GM19238 (cell line): ENCODE results near the gene RHBDD3.
A peak's percentile ranks its signal among the peaks of the same experiment; 100 is the strongest.

Source experiments
- DNase-seq: peaks from one replicate; pipeline ENCODE4 v3.0.0; 2011; ENCODE audit warnings: low spot score; ENCODE audit not compliant: insufficient read length

Gene RHBDD3

GRCh38 chr22:29267858-29268510 lies at the start of gene RHBDD3, which contains the start of gene EWSR1:
TSS of gene RHBDD3 (minus strand) at chr22:29267981. CDS start at chr22:29265626, 2,355 bp downstream.
TSS of gene EWSR1 (plus strand) at chr22:29268268. CDS start at chr22:29268337, 69 bp downstream.
- peak; percentile 87 for DNase-seq

- DNase-seq, result no peak
Measured at GRCh38 chr22:29316141-29316828, 48.5 kb upstream of the RHBDD3 start.

GRCh38 chr22:29315286-29316140 lies 47.7 kb upstream of the RHBDD3 start, which contains the start of gene RASL10A:
TSS of gene RASL10A (minus strand) at chr22:29315697. CDS start at chr22:29315246, 451 bp downstream.
- DNase-seq, result no peak

- DNase-seq, result no peak
Measured at GRCh38 chr22:29314537-29315285, 46.9 kb upstream of the RHBDD3 start.

- no peak for DNase-seq
Measured at GRCh38 chr22:29313576-29314466, 46.0 kb upstream of the RHBDD3 start.

- no peak for DNase-seq
Measured at GRCh38 chr22:29313126-29313575, 45.4 kb upstream of the RHBDD3 start.

GRCh38 chr22:29312218-29313125 lies 44.7 kb upstream of the RHBDD3 start:
- DNase-seq, result no peak

GRCh38 chr22:29311464-29312217 lies 43.9 kb upstream of the RHBDD3 start:
- DNase-seq, result no peak

GRCh38 chr22:29310863-29311339 lies 43.1 kb upstream of the RHBDD3 start:
- DNase-seq, result peak; percentile 65

- DNase-seq, result no peak
Measured at GRCh38 chr22:29310065-29310862, 42.5 kb upstream of the RHBDD3 start.

GRCh38 chr22:29309332-29310064 lies 41.7 kb upstream of the RHBDD3 start:
- no peak for DNase-seq

GRCh38 chr22:29308791-29309262 lies 41.0 kb upstream of the RHBDD3 start:
- DNase-seq, result no peak

- no peak for DNase-seq
Measured at GRCh38 chr22:29308148-29308790, 40.5 kb upstream of the RHBDD3 start.

- DNase-seq, result no peak
Measured at GRCh38 chr22:29307596-29308147, 39.9 kb upstream of the RHBDD3 start.

GRCh38 chr22:29306835-29307595 lies 39.2 kb upstream of the RHBDD3 start:
- no peak for DNase-seq
